ENCODE measurements around the gene SKIDA1.

Gene SKIDA1

GRCh38 chr10:21475393-21475792, 50.1 kb downstream of the SKIDA1 start:
- DNase-seq: no peak

- DNase-seq: no peak
Measured at GRCh38 chr10:21473541-21473940, 51.9 kb downstream of the SKIDA1 start.

GRCh38 chr10:21473135-21473534, 52.3 kb downstream of the SKIDA1 start:
- no peak for DNase-seq

- no peak for DNase-seq
Measured at GRCh38 chr10:21468086-21468485, 57.4 kb downstream of the SKIDA1 start.

GRCh38 chr10:21467633-21468032, 57.8 kb downstream of the SKIDA1 start:
- DNase-seq: no peak

GRCh38 chr10:21464134-21464533, 61.3 kb downstream of the SKIDA1 start:
- no peak for DNase-seq
